Middle frontal gyrus (tissue), 1 donor: ENCODE measurements around the gene CNRIP1.
"Not testable (repeated sequence)": the region's sequence is repeated elsewhere in the genome, so short reads cannot be mapped to it uniquely, and the experiment has no call there.

Experiments used
- DNase-seq: peaks from one replicate; pipeline ENCODE4 v3.0.0-alpha.2; 2015; ENCODE audit warnings: low spot score; ENCODE audit errors: extremely low spot score

The CNRIP1 gene, protein sequence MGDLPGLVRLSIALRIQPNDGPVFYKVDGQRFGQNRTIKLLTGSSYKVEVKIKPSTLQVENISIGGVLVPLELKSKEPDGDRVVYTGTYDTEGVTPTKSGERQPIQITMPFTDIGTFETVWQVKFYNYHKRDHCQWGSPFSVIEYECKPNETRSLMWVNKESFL

GRCh38 chr2:68319398-68320117, at the start of gene CNRIP1:
TSS of gene CNRIP1 (minus strand) at chr2:68319949. CDS start at chr2:68319400, 549 bp downstream.
- peak; percentile 36 for DNase-seq

DNA sequence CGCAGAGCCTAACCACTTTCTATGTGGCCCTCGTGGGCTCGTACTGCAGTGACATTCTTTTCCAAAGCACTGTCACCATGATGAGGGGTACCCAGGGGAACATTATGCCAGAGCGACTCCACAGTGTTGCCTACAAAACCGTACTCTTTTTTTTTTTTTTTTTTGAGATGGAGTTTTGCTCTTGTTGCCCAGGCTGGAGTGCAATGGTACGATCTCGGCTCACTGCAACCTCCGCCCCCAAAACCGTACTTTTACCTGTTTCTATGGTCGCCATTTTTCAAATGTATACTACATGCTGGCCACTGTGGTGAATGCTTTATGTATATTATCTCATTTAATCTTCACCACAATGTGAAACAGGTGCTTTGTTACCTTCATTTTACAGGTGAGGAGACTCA, 49.6 kb upstream of the CNRIP1 start:
- DNase-seq, result no peak

DNA sequence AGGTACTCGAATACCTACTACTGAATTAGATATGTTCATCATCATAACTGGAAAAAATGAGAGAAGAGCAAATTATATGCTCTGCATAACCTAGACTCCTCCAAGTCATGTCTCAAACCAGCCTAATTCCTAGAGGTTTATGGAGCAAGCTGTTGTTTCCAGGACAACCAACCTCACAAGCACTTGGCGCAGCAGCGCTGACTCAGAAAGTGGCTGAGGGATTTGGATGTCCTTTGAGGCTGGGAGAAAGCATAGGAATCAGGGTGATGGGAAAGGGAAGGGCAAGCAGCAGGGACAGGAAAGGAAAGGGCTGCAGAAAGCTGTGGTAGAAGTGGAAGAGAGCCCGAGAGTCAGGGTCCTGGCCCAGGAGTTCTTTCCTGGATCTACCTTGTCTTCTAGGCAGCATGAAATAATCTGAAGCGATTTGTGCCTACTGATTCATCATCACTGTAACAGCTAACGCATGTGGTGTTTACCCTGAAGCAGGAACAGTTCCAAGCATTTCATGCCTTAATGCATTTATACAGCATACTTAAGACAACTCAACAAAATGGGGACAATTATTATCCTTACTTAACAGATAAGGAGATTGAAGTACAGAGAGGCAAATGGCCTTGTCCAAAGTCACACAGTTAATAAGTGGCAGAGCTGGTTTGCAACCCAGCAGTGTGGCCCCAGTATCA, 49.0 kb upstream of the CNRIP1 start:
- DNase-seq, result peak; percentile 60

DNA sequence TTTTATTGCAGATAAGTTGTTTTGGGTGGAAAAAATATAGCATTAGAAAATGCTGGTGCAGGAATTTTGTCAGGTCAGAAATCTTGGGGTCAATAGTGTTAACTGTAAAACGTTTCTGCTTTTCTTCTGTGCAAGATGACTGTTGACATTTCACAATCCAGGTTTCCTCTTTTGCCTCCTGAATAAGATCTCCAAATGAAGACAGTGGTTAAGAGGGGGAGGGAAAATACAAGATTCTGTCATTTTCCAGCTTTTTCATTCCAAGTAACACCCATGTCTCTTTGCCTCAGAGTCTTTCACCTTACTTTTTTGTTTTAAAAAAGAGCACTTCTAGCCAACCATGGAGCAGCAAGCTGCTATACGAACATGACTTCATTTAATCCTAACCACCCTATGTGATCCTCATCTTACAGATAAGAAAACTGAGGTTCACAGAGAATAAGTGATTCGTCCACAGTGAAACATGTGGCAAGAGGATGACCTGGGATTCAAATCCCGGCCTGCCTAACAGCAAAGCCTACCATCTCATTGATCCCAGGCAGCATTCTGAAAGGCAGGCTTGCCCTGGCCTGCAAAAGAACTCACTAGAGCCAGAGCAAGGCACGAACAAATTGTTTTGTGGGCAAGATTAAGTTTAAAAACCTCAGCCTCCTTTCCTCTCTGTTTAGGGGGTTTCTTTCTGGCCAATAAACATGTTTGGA, 48.4 kb upstream of the CNRIP1 start:
- DNase-seq, result no peak

GRCh38 chr2:68366083-68366560, 46.4 kb upstream of the CNRIP1 start:
- no peak for DNase-seq

- DNase-seq, result no peak
Measured at GRCh38 chr2:68365087-68365486, 45.3 kb upstream of the CNRIP1 start, which contains the start of gene PLEK. TSS of gene PLEK (plus strand) at chr2:68365282. CDS start at chr2:68365352, 70 bp downstream.

- no peak for DNase-seq
Measured at GRCh38 chr2:68363721-68364120, 44.0 kb upstream of the CNRIP1 start.

- no peak for DNase-seq
Measured at GRCh38 chr2:68362749-68363148, 43.0 kb upstream of the CNRIP1 start.

GRCh38 chr2:68362069-68362468, 42.3 kb upstream of the CNRIP1 start:
- no peak for DNase-seq

- DNase-seq, result no peak
Measured at GRCh38 chr2:68359889-68360288, 40.1 kb upstream of the CNRIP1 start.

DNA sequence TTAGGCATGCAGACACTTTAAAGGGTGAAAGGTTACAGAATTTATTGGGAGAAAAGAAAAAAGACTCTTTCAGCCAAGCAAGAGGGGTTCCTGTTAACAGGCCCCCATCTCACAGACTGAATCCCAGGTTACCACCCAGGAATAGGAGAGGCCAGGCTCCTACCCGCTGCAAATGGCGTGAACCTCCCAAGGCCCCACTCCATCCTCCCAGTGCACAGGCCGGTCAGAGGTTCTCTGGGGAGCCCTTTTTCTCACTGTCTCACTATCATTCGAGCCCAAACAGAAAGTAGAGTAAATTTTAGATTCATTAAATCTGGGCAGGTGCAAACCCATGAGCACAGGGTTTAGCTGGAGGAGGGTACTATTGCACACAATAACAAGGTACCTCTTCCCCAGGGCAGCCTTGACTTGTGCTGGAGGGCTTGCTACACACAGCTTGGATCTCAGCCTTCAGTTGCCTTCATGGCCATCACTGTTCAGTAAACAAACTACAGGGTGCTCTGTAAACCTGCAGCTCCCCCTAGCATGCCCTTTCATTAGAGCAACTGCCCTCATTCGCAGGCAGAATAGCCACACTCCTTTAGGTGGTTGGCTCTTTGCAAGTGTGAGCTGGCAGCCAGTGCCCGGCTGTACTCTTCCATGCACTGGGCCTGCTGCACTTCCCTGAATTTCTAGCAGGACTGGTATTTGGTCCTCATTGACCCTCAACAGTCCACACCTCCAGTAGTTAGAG, 38.0 kb upstream of the CNRIP1 start:
- no peak for DNase-seq

GRCh38 chr2:68356599-68357239, 37.0 kb upstream of the CNRIP1 start:
- no peak for DNase-seq

GRCh38 chr2:68352651-68353391, 33.1 kb upstream of the CNRIP1 start:
- DNase-seq, result no peak

- no peak for DNase-seq
Measured at GRCh38 chr2:68351997-68352396, 32.2 kb upstream of the CNRIP1 start.

GRCh38 chr2:68349091-68349490, 29.3 kb upstream of the CNRIP1 start:
- not testable (repeated sequence) for DNase-seq

DNA sequence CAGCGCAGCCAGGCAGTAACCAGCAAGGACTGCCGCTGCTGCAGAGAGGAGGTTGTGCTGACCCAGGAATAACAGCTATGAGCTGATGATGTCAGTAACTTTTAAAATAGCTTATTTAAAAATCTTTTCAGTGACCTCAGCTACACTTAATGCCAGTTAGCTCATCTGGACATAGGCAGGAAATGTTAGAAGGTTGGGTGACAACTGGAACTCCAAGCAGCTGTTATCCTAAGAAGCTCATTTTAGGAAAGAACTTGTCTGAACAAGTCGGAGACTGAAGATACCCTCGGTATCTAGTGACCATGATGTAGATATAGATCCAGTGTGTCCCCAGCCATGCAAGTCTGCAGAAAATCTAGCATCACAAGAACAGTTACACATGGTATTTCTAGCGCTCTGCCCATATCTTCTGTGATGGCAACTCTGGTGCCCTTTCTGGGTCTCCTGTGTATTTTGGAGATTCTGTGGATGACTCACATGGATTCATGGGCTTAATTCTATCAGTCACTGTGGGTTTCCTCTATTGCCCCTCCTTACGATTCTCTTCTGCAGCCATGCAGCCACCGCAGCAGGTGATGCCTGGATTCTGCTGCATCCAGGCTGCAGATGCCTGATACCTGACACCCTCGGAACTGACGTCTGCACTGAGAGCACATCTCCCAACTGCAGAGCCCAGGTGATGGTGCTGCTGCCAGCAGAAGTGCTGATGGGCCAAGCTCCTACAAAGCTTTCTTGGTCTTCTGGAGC, 25.6 kb upstream of the CNRIP1 start:
- DNase-seq, result no peak

DNA sequence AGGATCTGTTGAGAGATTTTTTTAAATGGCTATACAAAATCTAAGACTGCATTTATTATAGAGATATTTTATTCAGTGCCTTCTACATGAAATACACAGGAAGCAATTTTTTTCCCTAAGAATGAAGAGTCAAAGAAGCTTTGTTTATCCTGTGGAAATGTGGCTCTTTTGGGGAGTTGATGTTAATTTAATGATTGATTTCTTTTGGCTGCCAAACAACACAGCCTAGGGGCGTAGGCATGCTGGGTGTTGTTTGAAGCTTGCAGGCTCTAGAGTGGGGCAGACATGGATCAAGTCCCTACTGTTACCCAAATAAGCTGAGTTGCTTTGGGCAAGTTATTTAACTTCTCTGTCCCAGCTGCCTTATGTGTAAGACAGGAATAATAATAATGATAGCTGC, 24.3 kb upstream of the CNRIP1 start:
- no peak for DNase-seq

DNA sequence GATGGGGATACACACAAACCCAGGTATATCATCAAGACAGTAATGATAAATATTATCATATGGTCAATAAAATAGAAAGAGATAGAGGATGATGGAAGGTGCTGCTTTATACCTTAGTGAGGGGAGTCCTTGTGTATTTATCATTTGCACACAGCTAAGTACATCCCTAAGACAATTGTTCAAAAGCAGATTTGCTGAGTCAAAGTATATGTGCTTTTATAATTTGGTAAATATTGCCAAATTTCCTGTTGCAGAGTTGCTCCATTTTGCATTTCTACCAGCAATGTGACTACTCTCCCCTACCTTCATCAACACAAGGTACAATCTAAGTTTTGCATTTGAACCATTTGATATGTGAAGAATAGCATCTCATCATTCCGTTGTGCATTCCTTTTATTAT, 22.7 kb upstream of the CNRIP1 start:
- DNase-seq, result no peak

- no peak for DNase-seq
Measured at GRCh38 chr2:68341583-68341982, 21.8 kb upstream of the CNRIP1 start.
